GM23248 (cell line): ENCODE data around the gene CTDNEP1. TPM values are rescaled to one million over a fixed set of nuclear protein-coding genes. Genes with fewer than 3 reads are reported as not detected.
A peak's percentile ranks its signal among the peaks of the same experiment; 100 is the strongest.

Experiments used
- DNase-seq: peaks from one replicate; pipeline ENCODE4 v3.0.0-alpha.2; 2015
- H2AFZ ChIP-seq: fragments of 200-600 bp; sonication (generic); 2 replicates; pipeline ENCODE4 v1.6.1; 2016; ENCODE audit warnings: antibody characterized with exemption
- H3F3A ChIP-seq: fragments of 200-600 bp; sonication (generic); 2 replicates; pipeline ENCODE4 v1.6.1; 2016; ENCODE audit warnings: mild to moderate bottlenecking, antibody characterized with exemption, mixed run types; ENCODE audit not compliant: insufficient read depth
- H3K27ac ChIP-seq: fragments of 200-600 bp; sonication (generic); 2 replicates; pipeline ENCODE4 v1.5.1; 2016; ENCODE audit warnings: mild to moderate bottlenecking
- H3K27me3 ChIP-seq: fragments of 200-600 bp; sonication (generic); replicated peaks from 2 replicates; pipeline ENCODE4 v1.6.1; 2016; ENCODE audit warnings: mild to moderate bottlenecking; ENCODE audit not compliant: insufficient read depth
- H3K36me3 ChIP-seq: fragments of 200-600 bp; sonication (generic); 2 replicates; pipeline ENCODE4 v1.6.1; 2016; ENCODE audit warnings: low read depth, mild to moderate bottlenecking
- H3K4me1 ChIP-seq: fragments of 200-600 bp; sonication (generic); 2 replicates; pipeline ENCODE4 v1.6.1; 2016; ENCODE audit warnings: mild to moderate bottlenecking; ENCODE audit not compliant: insufficient read depth
- H3K4me2 ChIP-seq: fragments of 200-600 bp; sonication (generic); one replicate; pipeline ENCODE4 v1.6.1; 2016; ENCODE audit warnings: mild to moderate bottlenecking; ENCODE audit not compliant: unreplicated experiment
- H3K4me3 ChIP-seq: fragments of 200-600 bp; sonication (generic); 2 replicates; pipeline ENCODE4 v1.5.1; 2016; ENCODE audit warnings: mild to moderate bottlenecking
- H3K79me2 ChIP-seq: fragments of 200-600 bp; sonication (generic); 2 replicates; pipeline ENCODE4 v1.6.1; 2016; ENCODE audit warnings: mild to moderate bottlenecking; ENCODE audit not compliant: insufficient read depth
- H3K9ac ChIP-seq: fragments of 200-600 bp; sonication (generic); 2 replicates; pipeline ENCODE4 v1.6.1; 2016; ENCODE audit warnings: mild to moderate bottlenecking
- H3K9me2 ChIP-seq: fragments of 200-600 bp; sonication (generic); 2 replicates; pipeline ENCODE4 v1.6.1; 2016; ENCODE audit warnings: mixed run types, mild to moderate bottlenecking, moderate library complexity; ENCODE audit not compliant: insufficient read depth
- H3K9me3 ChIP-seq: fragments of 200-600 bp; sonication (generic); one replicate; pipeline ENCODE4 v1.6.1; 2017; ENCODE audit warnings: low read depth
- H4K20me1 ChIP-seq: fragments of 200-600 bp; sonication (generic); 2 replicates; pipeline ENCODE4 v1.6.0; 2016; ENCODE audit not compliant: insufficient read depth
- EZH2 ChIP-seq: fragments of 200-600 bp; sonication (generic); IDR thresholded peaks from 2 replicates; pipeline ENCODE4 v1.6.1; 2018; ENCODE audit warnings: antibody characterized with exemption, mild to moderate bottlenecking; ENCODE audit not compliant: insufficient read depth, poor library complexity, severe bottlenecking
- EZH2phosphoT487 ChIP-seq: fragments of 200-600 bp; sonication (generic); IDR thresholded peaks from 2 replicates; pipeline ENCODE4 v1.6.1; 2018; ENCODE audit warnings: antibody characterized with exemption, moderate library complexity, mild to moderate bottlenecking, low read depth; ENCODE audit not compliant: insufficient read depth
- WGBS, 2 experiments: methylation state at CpG; one replicate each; pipeline ENCODE4 v1.1.6; 2015 to 2017; ENCODE audit warnings: low lambda C conversion rate in 2 of 2, low coverage in 1 of 2; ENCODE audit errors: missing lambda C conversion rate in 2 of 2; 5-methylcytosine and 5-hydroxymethylcytosine counted together
- in situ Hi-C: fragments of 300-500 bp; cut with MboI; formaldehyde crosslinking; loops from 2 replicates; pipeline ENCODE4 v1.15.0; 2020
- polyA plus RNA-seq: library from polyadenylated mRNA; unstranded; fragments of >200 nt; fragmentation: Nextera tagmentation; extraction: Ambion mirVana; gene quantifications from 2 replicates; pipeline ENCODE4 v1.2.1, GENCODE V29; 2016
- total RNA-seq: library from RNA; depleted of rRNA; stranded (reverse); fragments of >200 nt; shearing (Covaris generic); gene quantifications from 2 replicates; pipeline ENCODE4 v1.2.3, GENCODE V29; 2014

Gene CTDNEP1
- total and polyA plus RNA-seq, 2 experiments from 2014 or later, result 30.0 to 38.9 TPM

GRCh38 chr17:7208027-7208571, 43.4 kb downstream of the CTDNEP1 start:
- Histone ChIP-seq H3K27ac (no peak overlapping the region), H3K9me2 (no peaks in the 10 kb centered on the region), H4K20me1 (no peaks in the 10 kb centered on the region; the same call in 1 of the 2 replicates), H3K9ac (no peak overlapping the region), H3K4me1 (peaks cover 15% of the 10 kb centered on the region), H2AFZ (no peak overlapping the region), H3K4me2 (no peak overlapping the region), H3K79me2 (peaks cover 82% of the 10 kb centered on the region), H3K36me3 (no peaks in the 10 kb centered on the region), H3K9me3 (no peaks in the 10 kb centered on the region), H3K27me3 (no peaks in the 10 kb centered on the region), H3F3A (peaks cover 3% of the 10 kb centered on the region; the same call in 1 of the 2 replicates), H3K4me3 (no peak overlapping the region)
- TF ChIP-seq EZH2, result no peak
- TF ChIP-seq EZH2phosphoT487, result no peak
- WGBS, 2 experiments, result 65 to 74% methylated on average over 11 to 21 of the region's 21 CpGs
- in situ Hi-C loops, result no loop called here
- DNase-seq, result no peak

- Histone ChIP-seq H3K4me1 (peaks cover 15% of the 10 kb centered on the region), H3K9ac (peak overlapping the region; percentile 45), H3K27me3 (no peaks in the 10 kb centered on the region), H3K36me3 (peaks cover 6% of the 10 kb centered on the region), H3K9me3 (no peaks in the 10 kb centered on the region), H3K27ac (no peak overlapping the region; the same call in 1 of the 2 replicates), H3K9me2 (no peaks in the 10 kb centered on the region), H3K4me3 (no peak overlapping the region), H3K79me2 (peaks cover 75% of the 10 kb centered on the region), H3K4me2 (peak overlapping the region; percentile 32), H3F3A (peaks cover 3% of the 10 kb centered on the region; the same call in 1 of the 2 replicates), H2AFZ (no peak overlapping the region), H4K20me1 (no peaks in the 10 kb centered on the region; the same call in 1 of the 2 replicates)
- no peak for TF ChIP-seq EZH2phosphoT487
- TF ChIP-seq EZH2, result no peak
- WGBS, 2 experiments, result 65 to 66% methylated on average over 14 to 24 of the region's 24 CpGs
- peak; percentile 73 for DNase-seq
- in situ Hi-C loops, result no loop called here
Observed at GRCh38 chr17:7207120-7208001, 44.2 kb downstream of the CTDNEP1 start.

GRCh38 chr17:7205561-7205960, 46.0 kb downstream of the CTDNEP1 start:
- Histone ChIP-seq H3K4me2 (peak overlapping the region; percentile 68), H4K20me1 (no peaks in the 10 kb centered on the region; the same call in 1 of the 2 replicates), H3K9ac (peak overlapping the region; percentile 74), H3K9me3 (no peaks in the 10 kb centered on the region), H3K79me2 (peaks cover 60% of the 10 kb centered on the region), H3K27ac (peak overlapping the region; percentile 56), H3F3A (peaks cover 3% of the 10 kb centered on the region; the same call in 1 of the 2 replicates), H3K4me1 (peaks cover 15% of the 10 kb centered on the region), H3K9me2 (no peaks in the 10 kb centered on the region), H2AFZ (peak overlapping the region; percentile 67), H3K27me3 (no peaks in the 10 kb centered on the region), H3K36me3 (peaks cover 18% of the 10 kb centered on the region), H3K4me3 (peak overlapping the region; percentile 70)
- TF ChIP-seq EZH2, result no peak
- TF ChIP-seq EZH2phosphoT487, result no peak
- no peak for DNase-seq
- in situ Hi-C loops, result no loop called here
- 42 to 64% methylated on average over 6 to 15 of the region's 15 CpGs for whole genome bisulfite sequencing, 2 experiments

GRCh38 chr17:7204828-7205461, 46.6 kb downstream of the CTDNEP1 start:
- Histone ChIP-seq H3K9ac (peak overlapping the region; percentile 74), H3K27me3 (no peaks in the 10 kb centered on the region), H3K27ac (peak overlapping the region; percentile 56), H3K4me1 (peaks cover 15% of the 10 kb centered on the region), H3K4me3 (peak overlapping the region; percentile 70), H3K79me2 (peaks cover 54% of the 10 kb centered on the region), H2AFZ (peak overlapping the region; percentile 67), H3F3A (peaks cover 3% of the 10 kb centered on the region; the same call in 1 of the 2 replicates), H3K9me3 (no peaks in the 10 kb centered on the region), H3K4me2 (peak overlapping the region; percentile 68), H3K9me2 (no peaks in the 10 kb centered on the region), H4K20me1 (no peaks in the 10 kb centered on the region; the same call in 1 of the 2 replicates), H3K36me3 (peaks cover 18% of the 10 kb centered on the region)
- WGBS, 2 experiments, result 2 to 3% methylated on average over 28 to 30 of the region's 34 CpGs
- in situ Hi-C loops, result no loop called here
- TF ChIP-seq EZH2 (no peak), EZH2phosphoT487 (no peak)
- peak; percentile 84 for DNase-seq
